AML-193 (cell line): ENCODE results near the gene SCAMP4.
A peak's percentile ranks its signal among the peaks of the same experiment; 100 is the strongest.
"Not testable (repeated sequence)": the region's sequence is repeated elsewhere in the genome, so short reads cannot be mapped to it uniquely, and the experiment has no call there.

ENCODE experiments used
- DNase-seq, 2 experiments: peaks; one replicate each; lab custom pipeline; 2025; lab: John Stamatoyannopoulos, UW

SCAMP4 gene

DNA sequence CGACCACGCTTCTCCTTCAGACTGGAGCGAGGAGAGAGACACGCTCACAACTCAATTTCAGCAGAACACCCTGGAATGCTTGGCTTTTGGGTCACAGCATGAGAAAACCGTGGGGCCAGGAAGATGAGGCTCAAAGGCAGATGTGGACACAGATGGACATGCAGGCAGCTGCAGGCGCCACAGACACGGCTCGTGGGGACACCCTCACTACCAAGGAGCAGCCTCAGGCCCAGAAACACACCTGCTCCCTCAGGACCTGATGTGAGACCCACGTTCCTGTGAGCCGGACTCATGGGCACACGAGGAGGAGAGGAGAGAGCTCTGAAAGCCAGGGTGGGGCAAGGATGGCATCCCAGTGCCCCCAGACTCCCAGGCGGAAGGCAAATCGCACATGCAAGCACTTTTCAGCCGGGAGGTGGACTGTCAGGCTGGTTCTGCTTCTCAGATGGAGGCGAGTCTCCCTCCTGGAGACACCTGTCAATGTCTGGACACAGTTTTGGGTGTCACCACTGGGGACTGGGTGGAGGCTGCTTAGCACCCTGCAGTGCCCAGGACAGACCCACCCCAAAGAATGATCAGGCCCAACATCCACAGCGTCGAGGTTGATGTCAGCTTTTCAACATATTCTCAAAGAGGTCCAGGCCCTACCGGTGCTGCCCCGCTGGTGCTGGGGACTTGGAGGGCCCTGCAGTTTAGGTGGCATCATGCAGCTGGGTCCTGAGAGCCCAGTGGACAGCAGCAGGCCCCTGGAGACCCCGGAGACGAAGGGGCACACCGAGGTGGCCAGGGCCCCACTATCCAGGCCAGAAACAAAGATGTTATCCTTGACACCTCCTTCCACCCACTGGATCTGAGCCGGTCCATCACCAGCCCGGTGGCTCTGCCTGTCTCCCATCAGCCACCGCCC is 22.2 kb upstream of the SCAMP4 start:
- no peak for DNase-seq

DNA sequence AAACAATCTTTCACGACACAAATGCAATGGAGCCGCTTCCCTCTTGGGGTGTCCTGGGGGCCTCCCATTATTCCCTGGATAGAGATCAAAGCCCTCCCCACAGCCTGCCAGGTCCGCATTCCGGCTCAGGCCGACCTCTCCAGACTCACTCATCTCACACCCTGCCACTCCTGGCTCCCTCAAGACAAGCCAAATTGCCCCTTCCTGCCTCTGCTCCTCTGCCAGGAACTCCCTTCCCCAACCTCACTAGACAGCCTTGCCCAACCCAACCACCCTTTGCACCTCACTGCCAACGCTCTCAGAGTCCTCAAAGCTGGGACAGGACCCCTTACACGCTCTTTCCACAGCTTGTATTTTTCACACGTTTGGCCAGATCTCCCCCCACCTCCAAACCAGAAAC is 21.4 kb upstream of the SCAMP4 start:
- peak; percentile 13 to 32 for DNase-seq

DNA sequence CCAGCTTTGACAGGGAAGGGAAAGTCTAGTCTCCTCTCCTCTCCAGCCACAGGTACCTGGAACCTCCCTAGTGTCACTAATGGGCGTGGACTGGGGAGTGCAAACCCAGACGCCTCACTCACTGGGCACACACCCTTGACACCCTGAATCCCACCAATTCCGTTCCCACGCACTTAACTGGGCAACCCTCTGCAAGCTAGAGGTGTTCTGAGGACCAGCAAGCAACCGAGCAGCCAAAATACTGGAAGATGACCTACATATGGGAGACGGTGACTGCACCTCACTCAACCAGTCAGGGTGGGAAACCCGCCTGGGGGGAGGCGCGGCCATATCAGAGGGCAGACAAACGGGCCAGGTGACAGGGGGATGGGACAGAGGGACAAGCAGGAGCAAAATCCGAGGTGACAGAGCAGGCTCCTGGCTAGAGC is 20.9 kb upstream of the SCAMP4 start:
- no peak for DNase-seq

DNA sequence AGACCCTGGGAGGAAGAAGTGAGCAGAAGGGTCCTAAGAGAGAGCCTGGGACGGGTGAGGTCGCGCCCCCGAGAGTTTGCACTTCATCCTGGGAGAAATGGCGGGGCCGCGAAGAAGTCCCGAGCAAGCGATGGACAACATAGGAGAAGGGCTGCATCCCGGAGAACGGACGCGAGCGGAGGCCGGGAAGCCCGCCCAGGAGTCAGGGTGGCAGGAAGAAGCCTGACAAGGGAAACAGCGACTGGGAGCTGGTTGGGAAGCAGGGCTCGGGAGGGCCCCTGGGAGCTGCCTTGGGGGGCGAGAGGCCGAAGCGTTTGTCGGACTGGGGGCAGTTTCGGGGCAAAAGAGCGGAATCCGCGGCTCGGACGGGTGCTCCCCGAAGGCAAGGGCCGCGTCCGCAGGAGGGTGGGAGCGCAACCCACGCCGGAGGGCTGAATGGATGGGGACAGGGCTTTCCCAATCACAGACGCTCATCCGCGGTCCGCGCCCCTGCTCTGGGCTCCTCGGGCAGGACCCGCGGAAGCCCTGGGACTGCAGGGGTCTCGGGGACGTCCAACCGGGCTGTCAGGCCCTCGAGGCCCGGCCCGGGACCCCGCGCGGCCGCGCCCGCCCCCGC is 20.4 kb upstream of the SCAMP4 start:
- DNase-seq, result no peak

DNA sequence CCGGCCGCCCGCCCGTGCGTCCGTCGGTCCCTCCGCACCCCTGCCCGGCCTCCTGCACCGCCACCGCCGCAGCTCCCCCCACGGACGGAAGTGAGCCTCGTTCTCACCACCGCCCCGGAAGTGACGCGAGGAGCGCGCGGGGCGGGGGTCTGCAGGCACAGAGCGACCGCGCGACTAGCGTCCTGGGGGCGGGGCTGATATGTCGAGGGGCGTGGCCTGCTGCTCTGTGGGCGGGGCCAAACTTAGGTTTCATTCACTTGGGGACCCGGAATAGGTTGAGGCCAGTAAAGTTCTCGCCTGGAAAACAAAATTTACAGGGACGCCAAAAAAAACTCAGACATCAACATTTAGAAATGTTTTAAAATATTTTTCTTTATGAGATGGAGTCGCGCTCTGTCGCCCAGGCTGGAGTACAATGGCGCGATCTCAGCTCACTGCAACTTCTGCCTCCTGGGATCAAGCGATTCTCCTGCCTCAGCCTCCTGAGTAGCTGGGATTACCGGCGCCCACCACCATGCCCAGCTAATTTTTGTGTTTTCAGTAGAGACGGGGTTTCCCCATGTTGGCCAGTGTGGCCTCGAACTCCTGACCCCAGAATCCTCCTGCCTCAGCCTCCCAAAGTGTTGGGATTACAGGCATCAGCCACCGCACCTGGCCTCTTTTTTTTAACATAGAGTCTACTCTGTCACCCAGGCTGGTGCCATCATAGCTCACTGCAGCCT is 19.6 kb upstream of the SCAMP4 start, which contains the start of gene ABHD17A:
TSS of gene ABHD17A (minus strand) at position 99 of the 722 bp plus-strand sequence. CDS start 3,930 bp downstream, outside the sequence.
- peak; percentile 83 to 86 for DNase-seq

DNA sequence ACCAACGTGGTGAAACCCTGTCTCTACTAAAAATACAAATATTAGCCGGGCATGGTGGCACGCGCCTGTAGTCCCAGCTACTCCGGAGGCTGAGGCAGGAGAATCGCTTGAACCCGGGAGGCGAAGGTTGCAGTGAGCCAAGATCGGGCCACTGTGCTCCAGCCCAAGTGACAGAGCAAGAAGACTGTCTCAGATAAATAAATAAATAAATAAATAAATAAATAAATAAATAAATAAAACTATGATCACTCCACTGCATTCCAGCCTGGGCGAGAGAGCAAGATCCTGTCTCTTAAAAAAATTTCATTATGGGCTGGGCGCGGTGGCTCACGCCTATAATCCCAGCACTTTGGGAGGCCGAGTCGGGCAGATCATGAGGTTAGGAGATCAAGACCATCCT is 18.8 kb upstream of the SCAMP4 start:
- not testable (repeated sequence) for DNase-seq

DNA sequence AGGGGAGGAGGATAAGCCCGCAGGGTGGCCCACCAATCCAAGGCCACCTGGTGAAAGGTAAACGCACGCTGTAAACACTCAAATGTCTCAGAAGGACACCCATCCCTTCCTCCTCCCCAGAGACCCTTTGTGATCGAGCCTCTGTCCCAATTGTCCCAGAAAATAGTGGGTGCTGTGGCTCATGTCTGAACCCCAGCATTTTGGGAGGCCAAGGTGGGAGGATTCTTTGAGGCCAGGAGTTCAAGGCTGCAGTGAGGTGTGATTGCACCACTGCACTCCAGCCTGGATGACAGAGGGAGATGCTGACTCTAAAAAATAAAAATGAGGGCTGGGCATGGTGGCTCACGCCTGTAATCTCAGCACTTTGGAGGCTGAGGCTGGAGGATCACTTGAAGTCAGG is 16.8 kb upstream of the SCAMP4 start:
- no peak for DNase-seq

DNA sequence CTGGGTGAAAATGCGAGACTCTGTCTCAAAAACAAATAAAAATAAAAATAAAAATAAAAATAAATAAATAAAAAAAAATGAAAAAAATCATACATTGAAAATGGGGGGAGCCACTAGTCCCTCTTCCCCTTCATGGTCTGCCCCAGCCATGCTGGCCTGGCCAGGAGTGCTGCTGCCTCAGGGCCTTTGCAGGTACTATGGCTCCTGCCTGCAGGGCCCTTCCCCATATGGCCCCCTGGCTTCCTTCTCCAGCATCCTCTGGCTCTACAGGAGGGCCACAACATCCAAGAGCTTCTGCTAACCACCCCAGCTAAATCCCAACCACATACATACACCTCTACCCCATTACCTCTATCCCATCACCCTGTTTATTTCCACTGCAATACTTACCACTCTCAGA is 15.3 kb upstream of the SCAMP4 start:
- DNase-seq, result no peak

DNA sequence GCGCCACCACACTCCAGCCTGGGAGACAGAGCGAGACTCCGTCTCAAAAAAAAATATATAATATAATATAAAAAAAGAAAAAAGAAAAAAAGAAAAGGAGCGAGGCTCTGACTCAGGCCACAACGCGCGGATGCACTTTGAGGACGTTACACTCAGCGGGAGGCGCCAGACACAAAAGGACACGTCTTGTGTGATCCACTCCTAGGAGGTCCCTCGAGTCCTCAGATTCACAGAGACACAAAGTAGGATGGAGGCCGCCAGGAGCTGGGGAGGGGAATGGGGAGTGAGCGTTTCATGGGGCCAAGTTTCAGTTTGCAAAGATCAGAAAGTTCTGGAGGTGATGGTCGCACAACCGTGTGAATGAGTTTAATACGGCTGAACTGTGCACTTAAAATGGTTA is 11.4 kb upstream of the SCAMP4 start:
- DNase-seq, result no peak

DNA sequence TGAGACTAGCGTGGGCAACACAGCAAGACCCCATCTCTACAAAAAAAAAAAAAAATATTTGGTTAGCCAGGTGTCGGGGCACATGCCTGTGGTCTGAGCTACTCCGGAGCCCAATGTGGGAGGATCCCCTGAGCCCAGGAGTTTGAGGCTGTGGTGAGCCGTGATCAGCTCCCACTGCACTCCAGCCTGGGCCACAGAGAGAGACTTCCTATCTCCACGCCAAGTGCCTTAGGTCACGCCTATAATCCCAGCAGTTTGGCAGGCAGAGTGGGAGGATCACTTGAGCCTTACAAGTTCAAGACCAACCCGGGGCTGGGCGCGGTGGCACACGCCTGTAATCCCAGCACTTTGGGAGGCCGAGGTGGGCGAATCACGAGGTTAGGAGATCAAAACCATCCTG is 8.7 kb upstream of the SCAMP4 start:
- DNase-seq, result no peak

DNA sequence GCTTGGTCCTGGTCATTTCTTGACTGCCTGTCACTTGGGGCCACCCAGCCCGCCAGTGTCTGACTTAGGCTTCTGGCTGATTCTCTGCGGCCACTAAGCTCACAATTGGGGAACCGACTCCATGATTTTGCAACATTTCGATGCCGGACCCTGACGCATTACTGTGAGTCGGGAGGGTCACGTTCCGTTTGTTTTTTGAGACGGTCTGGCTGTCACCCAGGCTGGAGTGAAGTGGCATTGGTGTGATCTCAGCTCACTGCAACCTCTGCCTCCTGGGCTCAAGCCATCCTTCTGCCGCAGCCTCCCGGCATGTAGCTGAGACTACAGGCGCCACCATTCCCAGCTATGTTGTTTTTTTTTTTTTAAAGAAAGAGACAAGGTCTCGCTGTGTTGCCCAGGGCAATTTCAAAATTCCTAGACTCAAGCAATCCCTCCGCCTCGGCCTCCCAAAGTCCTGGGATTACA is 3.2 kb upstream of the SCAMP4 start:
- no peak for DNase-seq

DNA sequence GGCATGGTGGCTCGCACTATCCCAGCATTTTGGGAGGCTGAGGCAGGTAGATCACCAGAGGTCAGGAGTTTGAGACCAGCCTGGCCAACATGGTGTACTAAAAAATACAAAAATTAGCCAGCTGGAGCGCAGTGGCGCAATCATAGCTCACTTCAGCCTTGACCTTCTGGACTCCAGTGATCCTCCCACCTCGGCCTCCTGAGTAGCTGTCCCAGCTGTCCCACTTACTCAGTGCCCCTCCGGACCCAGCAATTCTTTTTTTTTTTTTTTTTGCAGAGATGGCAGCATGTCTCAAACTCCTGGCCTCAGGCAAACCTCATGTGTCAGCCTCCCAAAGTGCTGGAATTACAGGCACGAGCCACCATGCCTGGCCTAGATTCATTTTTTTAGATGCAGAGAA is 2.3 kb upstream of the SCAMP4 start:
- DNase-seq, result no peak

DNA sequence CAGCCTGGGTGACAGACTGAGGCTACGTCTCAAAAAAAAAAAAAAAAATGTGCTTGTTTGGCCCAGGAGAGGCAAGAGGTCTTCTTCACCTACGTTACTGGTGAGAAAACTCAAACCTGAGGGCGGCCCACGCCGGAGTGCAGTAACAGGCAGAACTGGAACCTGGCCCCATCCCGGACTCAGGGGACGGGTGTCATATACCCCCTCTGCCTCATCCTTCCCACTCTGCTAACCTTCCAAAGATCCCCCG is 414 bp upstream of the SCAMP4 start:
- DNase-seq, result no peak

DNA sequence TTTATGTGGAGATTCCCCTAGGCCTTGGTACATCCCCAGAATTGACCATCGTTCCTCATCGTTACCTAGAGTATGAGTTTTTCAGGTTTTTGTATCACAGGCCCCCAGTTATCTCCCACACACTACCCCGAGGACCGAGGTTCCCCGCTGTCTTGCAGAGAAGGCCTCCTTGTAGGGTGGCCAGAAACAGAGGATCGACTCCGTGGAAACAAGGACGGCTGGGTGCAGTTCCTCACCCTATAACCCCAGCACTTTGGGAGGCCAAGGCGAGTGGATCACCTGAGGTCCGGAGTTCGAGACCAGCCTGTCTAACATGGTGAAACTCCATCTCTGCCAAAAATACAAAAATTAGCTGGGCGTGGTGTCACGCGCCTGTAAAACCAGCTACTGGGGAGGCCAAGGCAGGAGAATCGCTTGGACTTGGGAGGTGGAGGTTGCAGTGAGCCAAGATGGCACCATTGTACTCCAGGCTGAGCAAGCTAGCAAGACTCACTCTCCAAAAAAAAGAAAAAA is 720 bp downstream of the SCAMP4 start:
- no peak for DNase-seq

DNA sequence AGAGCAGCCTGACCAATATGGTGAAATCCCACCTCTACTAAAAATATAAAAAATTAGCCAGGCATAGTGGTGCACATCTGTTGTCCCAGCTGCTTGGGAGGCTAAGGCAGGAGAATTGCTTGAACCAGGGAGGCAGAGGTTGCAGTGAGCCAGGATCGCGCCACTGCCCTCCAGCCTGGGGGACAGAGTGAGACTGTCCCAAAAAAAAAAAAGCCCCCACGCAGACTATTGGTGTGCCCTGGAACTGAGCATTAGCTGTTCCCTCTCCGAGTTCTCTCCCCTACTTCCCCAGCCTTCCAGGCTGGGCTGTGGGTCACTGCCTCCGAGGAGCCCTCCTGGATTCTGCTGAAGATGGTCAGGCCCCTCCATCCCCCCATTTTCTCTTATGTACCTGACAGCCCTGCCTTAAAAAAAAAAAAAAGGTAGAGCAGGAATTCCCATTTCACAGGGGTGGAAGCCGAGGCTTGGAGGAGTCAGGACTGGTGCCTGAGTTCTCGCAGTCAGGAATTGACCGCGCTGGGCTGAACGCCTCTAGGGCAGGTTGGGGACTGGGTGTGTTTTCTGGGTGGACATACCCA is 1.9 kb downstream of the SCAMP4 start:
- DNase-seq, result no peak

DNA sequence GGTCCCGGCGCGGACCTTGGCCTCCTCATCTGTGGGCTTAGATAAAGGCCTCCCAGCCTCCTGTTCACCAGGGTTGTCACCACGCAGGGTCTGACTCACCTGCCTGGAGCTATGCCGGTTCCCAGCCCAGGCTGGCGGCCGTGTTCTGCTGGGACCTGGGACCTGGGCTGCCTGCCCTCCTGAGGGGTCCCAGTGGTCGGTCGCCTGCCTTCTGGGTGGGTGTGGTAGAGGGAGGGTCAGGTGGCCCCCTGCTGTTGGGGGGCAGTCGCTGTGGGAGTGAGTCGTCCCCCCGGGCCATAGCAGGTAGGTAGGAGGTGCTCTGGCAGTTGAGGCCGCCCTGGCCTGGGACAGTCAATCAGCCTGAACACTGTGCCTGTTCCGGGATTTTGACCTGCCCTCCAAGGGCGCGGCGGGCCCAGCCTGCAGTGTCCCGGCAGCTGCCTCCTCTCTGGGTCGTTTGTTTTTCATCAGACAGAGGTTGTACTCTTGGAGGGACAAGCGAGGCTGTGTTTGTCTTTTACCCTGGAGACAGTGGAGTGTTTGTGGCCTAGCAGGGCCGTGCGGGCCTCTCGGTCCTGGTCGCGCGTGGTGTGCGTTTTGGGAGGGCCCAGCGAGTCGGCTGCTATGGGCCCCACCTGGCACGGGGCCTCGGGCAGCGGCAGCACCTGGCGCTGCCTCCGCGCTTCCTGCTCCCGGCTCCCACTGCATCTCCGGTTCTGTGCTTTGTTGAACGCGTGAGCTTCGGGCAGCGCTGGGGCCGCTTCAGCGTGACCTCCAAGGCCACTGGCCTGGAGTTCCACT is 2.6 kb downstream of the SCAMP4 start:
- DNase-seq, result no peak

DNA sequence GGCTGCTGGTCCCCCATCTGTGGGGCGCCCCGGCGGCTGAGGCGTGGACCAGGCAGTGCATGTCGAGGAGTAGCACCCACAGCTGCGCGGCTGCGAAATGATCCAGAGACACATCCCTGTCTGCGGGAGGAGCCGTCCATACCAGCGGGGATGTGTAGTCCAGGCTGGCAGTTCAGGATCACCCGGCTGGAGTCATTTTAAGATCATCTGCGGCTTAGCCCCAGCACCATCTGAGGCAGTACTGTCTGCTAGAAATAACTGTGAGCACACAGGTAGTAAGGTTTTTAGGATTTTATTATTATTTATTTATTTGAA is 3.1 kb downstream of the SCAMP4 start:
- DNase-seq, result no peak

DNA sequence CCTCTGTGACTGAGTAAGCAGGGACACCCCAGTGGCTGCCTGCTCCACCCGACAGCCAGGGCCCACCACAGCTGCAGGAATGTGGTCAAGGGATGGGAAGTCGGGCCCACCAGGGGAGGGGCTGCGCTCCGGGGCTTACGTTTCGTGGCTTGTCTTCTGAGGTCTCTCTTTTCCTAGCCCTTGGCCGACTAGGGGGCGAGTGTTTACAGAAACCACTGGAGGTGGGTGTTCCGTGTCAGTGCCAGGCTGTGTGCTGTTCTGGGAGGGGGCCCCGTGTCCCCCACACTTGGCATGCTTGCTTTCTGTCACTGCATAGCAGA is 4.5 kb downstream of the SCAMP4 start:
- no peak for DNase-seq

DNA sequence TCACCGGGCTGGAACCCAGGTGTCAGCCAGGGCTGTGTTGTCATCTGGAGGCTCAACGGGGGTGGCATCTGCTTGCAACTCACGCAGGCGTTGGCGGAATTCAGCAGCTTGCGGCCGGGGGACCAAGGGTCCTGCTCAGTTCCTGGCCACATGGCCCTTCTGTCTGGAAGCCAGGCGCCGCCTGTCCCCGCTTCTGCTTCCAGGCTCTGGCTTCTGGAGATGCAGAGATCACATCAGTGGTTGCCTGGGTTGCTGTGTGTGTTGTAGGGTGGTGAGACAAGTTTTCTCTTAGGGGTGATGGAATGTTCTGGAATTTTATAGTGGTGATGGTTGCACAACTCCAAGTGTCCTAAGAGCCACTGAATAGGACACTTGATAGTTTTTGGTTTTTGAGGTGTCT is 5.0 kb downstream of the SCAMP4 start:
- DNase-seq, result no peak

DNA sequence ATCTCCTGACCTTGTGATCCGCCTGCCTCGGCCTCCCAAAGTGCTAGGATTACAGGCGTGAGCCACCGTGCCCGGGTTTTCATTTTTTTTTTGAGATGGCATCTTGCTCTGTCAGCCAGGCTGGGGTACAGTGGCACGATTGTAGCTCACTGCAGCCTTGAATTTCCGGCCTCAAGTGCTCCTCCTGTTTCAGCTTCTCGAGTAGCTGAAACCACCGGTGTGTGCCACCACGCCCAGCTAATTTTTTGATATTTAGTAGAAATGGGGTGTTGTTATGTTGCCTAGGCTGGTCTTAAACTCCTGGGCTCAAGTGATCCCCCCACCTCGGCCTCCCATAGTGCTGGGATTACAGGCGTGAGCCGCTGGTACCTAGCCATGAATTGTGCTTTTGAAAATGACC is 5.9 kb downstream of the SCAMP4 start:
- no peak for DNase-seq

DNA sequence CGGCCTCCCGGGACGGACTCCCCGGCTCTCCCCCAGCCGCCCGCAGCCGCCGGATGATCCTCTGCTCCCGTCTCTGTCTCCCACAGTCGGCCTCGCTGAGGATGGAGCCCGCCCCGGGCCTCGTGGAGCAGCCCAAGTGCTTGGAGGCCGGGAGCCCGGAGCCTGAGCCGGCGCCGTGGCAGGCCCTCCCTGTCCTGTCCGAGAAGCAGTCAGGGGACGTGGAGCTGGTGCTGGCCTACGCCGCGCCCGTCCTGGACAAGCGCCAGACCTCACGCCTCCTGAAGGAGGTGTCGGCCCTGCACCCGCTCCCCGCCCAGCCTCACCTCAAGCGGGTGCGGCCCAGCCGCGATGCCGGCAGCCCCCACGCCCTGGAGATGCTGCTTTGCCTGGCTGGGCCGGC is 6.8 kb downstream of the SCAMP4 start:
- no peak for DNase-seq
